HG02588 (cell line): Measurements from ENCODE around the gene GPX4.
A peak's percentile ranks its signal among the peaks of the same experiment; 100 is the strongest.

Experiments used
- ATAC-seq: cut with Tn5 transposase; IDR thresholded peaks from one replicate; pipeline ENCODE4 v1.9.1; 2021; ENCODE audit warnings: mild to moderate bottlenecking, moderate library complexity; ENCODE audit not compliant: unreplicated experiment

Gene GPX4

GRCh38 chr19:1102407-1103131 is 1.2 kb upstream of the GPX4 start:
- no peak for ATAC-seq

GRCh38 chr19:1103132-1103707 is 574 bp upstream of the GPX4 start:
- no peak for ATAC-seq

- ATAC-seq, result peak; percentile 29
Measured at GRCh38 chr19:1104311-1105007, 665 bp downstream of the GPX4 start.

GRCh38 chr19:1105008-1105872 is 1.4 kb downstream of the GPX4 start:
- ATAC-seq, result no peak

- no peak for ATAC-seq
Measured at GRCh38 chr19:1105873-1106840, 2.4 kb downstream of the GPX4 start.

GRCh38 chr19:1106841-1107660 is 3.3 kb downstream of the GPX4 start:
- ATAC-seq, result no peak

GRCh38 chr19:1107661-1108261 is 4.0 kb downstream of the GPX4 start:
- no peak for ATAC-seq

GRCh38 chr19:1108291-1109031 is 4.7 kb downstream of the GPX4 start:
- no peak for ATAC-seq

GRCh38 chr19:1109032-1109551 is 5.3 kb downstream of the GPX4 start:
- no peak for ATAC-seq

GRCh38 chr19:1109697-1110671 is 6.2 kb downstream of the GPX4 start:
- no peak for ATAC-seq

GRCh38 chr19:1110809-1111640 is 7.2 kb downstream of the GPX4 start:
- ATAC-seq, result no peak

GRCh38 chr19:1111641-1112267 is 8.0 kb downstream of the GPX4 start:
- ATAC-seq, result no peak

- no peak for ATAC-seq
Measured at GRCh38 chr19:1112268-1113029, 8.7 kb downstream of the GPX4 start.
